ENCODE measurements around the gene PVALB. TPM values are rescaled to one million over a fixed set of nuclear protein-coding genes. Genes with fewer than 3 reads are reported as not detected.
A peak's percentile ranks its signal among the peaks of the same experiment; 100 is the strongest.

Gene PVALB
- polyA plus RNA-seq, 3 donors: 0.65 TPM; not detected in 2

DNA sequence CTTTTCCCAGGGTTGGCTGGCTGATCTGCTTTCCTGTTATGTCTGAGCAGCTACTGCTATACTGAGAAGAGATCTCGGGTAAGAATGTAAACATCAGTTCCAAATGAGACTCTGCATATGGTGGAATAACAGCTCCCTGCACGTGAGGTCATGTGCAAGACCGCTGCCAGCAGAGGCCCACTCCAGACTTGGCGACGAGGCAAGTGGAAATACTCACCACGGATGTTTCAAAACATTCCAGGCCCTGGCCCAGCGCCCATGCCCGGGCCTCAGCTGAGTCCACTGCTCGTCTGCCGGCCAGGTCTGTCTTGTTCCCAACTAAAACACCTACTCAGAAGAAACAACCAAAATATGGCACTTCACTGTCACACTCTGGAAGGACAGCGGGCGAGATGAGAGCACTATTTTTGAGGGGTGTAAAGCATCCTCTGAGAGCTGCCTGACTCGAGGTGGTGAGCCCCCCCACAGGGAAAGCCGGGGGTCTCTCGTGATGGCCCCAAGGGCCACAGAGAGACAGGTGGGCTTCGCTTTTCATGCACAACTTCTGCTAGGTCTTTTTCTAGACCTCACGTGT, 54.1 kb downstream of the PVALB start:
- no peak overlapping the region for H3K27ac Mint-ChIP-seq
- no peak for DNase-seq
- H3K36me3 Mint-ChIP-seq: peaks cover 41 to 50% of the 10 kb centered on the region in 2 donors
- no peaks in the 10 kb centered on the region for H3K4me1 Mint-ChIP-seq
- Histone ChIP-seq H4K20me1 (ENCODE audit: insufficient read depth, low read length) (no peaks in the 10 kb centered on the region), H3K27ac (ENCODE audit: low read depth in 1 of 2, low read length in 2 of 2) (no peak overlapping the region), H3K4me1 (ENCODE audit: control insufficient read depth in 1 of 2, insufficient read depth in 2 of 2, low read length in 2 of 2) (no peaks in the 10 kb centered on the region), H3K9ac (ENCODE audit: insufficient read depth, low read length, poor library complexity, severe bottlenecking) (no peak overlapping the region), H3K4me3 (replicated peaks in 1 of 3; ENCODE audit: low read depth in 2 of 3, low read length in 3 of 3) (no peak overlapping the region), H3K36me3 (replicated peaks in 1 of 2; ENCODE audit: control insufficient read depth in 1 of 2, insufficient read depth in 2 of 2, low read length in 2 of 2) (peaks cover 33 to 60% of the 10 kb centered on the region in 2 donors), H3K9me3 (replicated peaks in 1 of 2; ENCODE audit: control insufficient read depth in 1 of 2, insufficient read depth in 1 of 2, low read length in 2 of 2) (no peaks in the 10 kb centered on the region), H3K4me2 (replicated peaks; ENCODE audit: extremely low read depth, low read length, poor library complexity, severe bottlenecking) (no peak overlapping the region), H2AFZ (ENCODE audit: insufficient read depth, low read depth, low read length, poor library complexity, severe bottlenecking) (no peak overlapping the region), H3K27me3 (ENCODE audit: control insufficient read depth in 2 of 2, insufficient read depth in 2 of 2, low read length in 2 of 2) (no peaks in the 10 kb centered on the region), H3K79me2 (ENCODE audit: insufficient read depth, low read length) (no peaks in the 10 kb centered on the region)
- 86% methylated on average over 11 of the region's 17 CpGs for WGBS (ENCODE audit: insufficient coverage)
- TF ChIP-seq, protein P1, sequence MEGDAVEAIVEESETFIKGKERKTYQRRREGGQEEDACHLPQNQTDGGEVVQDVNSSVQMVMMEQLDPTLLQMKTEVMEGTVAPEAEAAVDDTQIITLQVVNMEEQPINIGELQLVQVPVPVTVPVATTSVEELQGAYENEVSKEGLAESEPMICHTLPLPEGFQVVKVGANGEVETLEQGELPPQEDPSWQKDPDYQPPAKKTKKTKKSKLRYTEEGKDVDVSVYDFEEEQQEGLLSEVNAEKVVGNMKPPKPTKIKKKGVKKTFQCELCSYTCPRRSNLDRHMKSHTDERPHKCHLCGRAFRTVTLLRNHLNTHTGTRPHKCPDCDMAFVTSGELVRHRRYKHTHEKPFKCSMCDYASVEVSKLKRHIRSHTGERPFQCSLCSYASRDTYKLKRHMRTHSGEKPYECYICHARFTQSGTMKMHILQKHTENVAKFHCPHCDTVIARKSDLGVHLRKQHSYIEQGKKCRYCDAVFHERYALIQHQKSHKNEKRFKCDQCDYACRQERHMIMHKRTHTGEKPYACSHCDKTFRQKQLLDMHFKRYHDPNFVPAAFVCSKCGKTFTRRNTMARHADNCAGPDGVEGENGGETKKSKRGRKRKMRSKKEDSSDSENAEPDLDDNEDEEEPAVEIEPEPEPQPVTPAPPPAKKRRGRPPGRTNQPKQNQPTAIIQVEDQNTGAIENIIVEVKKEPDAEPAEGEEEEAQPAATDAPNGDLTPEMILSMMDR (IDR thresholded peaks at IDR 0.05): no peak
- no peaks in the 10 kb centered on the region for H3K9me3 Mint-ChIP-seq
- intact Hi-C loops (cut with micrococcal nuclease): no loop called here
- no peak overlapping the region for H3K4me3 Mint-ChIP-seq
- peaks cover 0 to 3% (median 1%) of the 10 kb centered on the region in 3 donors for H3K27me3 Mint-ChIP-seq (ENCODE audit: low read depth in 3 of 3)

DNA sequence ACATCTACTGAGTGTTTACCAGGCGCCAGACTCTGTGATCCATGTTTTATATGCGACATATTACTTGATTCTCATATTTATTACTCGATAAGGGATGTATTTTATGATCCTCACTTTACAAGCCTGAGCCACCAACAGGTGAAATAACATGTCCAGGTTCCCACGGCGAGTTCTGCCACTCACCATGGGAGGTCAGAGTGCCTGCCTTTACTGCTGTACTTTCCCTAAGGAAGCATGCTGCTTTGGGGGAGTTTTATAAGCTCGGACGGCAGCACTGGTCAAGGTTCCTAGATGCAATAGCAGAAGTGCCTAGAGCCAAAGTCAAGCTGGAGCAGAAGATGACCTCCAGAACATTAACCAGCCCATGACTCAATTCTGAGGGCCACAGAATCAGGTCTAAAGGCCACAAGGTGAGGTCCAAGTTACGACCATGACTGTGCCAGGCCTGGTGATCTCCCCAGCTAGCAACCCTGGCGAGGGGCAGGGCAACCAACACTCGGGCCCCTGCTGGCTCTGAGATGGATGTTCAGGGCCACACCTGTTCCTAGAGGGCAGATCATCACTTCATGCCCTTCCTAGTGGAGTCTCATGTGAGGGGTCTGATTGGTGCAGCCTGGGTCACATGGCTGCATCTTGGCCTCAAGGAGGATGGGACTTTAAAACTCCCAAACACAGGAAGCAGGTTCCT, 55.1 kb downstream of the PVALB start:
- no peaks in the 10 kb centered on the region for H3K9me3 Mint-ChIP-seq
- Histone ChIP-seq H3K36me3 (replicated peaks in 1 of 2; ENCODE audit: control insufficient read depth in 1 of 2, insufficient read depth in 2 of 2, low read length in 2 of 2) (peaks cover 26 to 49% of the 10 kb centered on the region in 2 donors), H3K4me1 (ENCODE audit: control insufficient read depth in 1 of 2, insufficient read depth in 2 of 2, low read length in 2 of 2) (peaks cover 4 to 6% of the 10 kb centered on the region in 2 donors), H3K4me3 (replicated peaks in 1 of 3; ENCODE audit: low read depth in 2 of 3, low read length in 3 of 3) (no peak overlapping the region), H3K27me3 (ENCODE audit: control insufficient read depth in 2 of 2, insufficient read depth in 2 of 2, low read length in 2 of 2) (no peaks in the 10 kb centered on the region), H2AFZ (ENCODE audit: insufficient read depth, low read depth, low read length, poor library complexity, severe bottlenecking) (no peak overlapping the region), H3K9ac (ENCODE audit: insufficient read depth, low read length, poor library complexity, severe bottlenecking) (no peak overlapping the region), H3K27ac (ENCODE audit: low read depth in 1 of 2, low read length in 2 of 2) (no peak overlapping the region), H4K20me1 (ENCODE audit: insufficient read depth, low read length) (no peaks in the 10 kb centered on the region), H3K79me2 (ENCODE audit: insufficient read depth, low read length) (no peaks in the 10 kb centered on the region), H3K9me3 (replicated peaks in 1 of 2; ENCODE audit: control insufficient read depth in 1 of 2, insufficient read depth in 1 of 2, low read length in 2 of 2) (no peaks in the 10 kb centered on the region), H3K4me2 (replicated peaks; ENCODE audit: extremely low read depth, low read length, poor library complexity, severe bottlenecking) (no peak overlapping the region)
- peaks cover 7% of the 10 kb centered on the region for H3K4me1 Mint-ChIP-seq
- intact Hi-C loops (cut with micrococcal nuclease): no loop called here
- peak overlapping the region in 1 of 7 donors; percentile 6 for H3K27ac Mint-ChIP-seq
- no peak overlapping the region for H3K4me3 Mint-ChIP-seq
- no peak for DNase-seq
- H3K36me3 Mint-ChIP-seq: peaks cover 33 to 39% of the 10 kb centered on the region in 2 donors
- 96% methylated on average over 7 of the region's 10 CpGs for WGBS (ENCODE audit: insufficient coverage)
- peaks cover 1 to 4% (median 3%) of the 10 kb centered on the region in 3 donors for H3K27me3 Mint-ChIP-seq (ENCODE audit: low read depth in 3 of 3)
- TF ChIP-seq, protein P1 (IDR thresholded peaks at IDR 0.05): no peak

All from CD14-positive monocyte (primary cell).